ENCODE data around the gene SLC40A1. TPM values are rescaled to one million over a fixed set of nuclear protein-coding genes. Genes with fewer than 3 reads are reported as not detected.

SLC40A1 gene
- total RNA-seq, 1 donor from 2014 or later, result 3.1 TPM

DNA sequence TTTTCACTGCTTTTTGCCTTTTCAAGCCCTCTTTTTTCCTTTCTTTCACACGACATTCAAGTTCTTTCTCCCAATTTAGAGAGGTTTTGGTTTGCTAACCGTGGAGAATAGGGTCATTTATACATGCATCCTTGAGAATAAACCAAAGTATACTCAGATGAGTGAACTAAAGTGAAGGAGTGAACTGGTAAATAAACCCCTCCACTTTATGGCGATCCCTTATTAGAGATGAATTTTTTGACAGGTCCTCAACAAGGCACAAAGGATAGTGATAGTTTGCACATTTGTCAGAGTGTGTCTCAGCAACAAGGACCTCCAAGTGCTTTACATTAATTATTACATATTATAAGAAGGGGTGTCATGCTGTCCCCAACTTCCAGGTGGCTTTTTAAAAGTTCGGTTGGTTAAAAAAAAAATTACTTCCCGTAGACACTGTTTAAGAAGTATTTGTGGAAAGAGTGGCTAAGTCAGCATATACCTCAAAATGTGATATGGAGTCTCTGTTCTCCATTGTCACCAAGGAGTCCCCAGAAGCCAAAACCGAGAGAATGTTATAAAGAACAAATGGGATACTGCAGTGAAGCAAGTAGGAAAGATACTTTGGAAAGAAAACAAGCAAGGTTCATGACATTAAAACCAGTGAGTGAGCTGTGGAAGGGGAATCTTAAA is 1.7 kb upstream of the SLC40A1 start:
- Histone ChIP-seq H3K9me3 (ENCODE audit: insufficient read depth, low read depth, low read length) (no peaks in the 10 kb centered on the region), H3K79me2 (ENCODE audit: insufficient read depth, low read length) (no peaks in the 10 kb centered on the region), H3K27me3 (ENCODE audit: insufficient read depth, low read length) (peaks cover 10% of the 10 kb centered on the region), H3K4me2 (ENCODE audit: low read length) (no peak overlapping the region), H3K4me3 (ENCODE audit: insufficient read depth, low read depth, low read length) (no peak overlapping the region), H3K27ac (ENCODE audit: low read depth, low read length) (no peak overlapping the region), H3K36me3 (ENCODE audit: insufficient read depth, low read length) (no peaks in the 10 kb centered on the region), H3K9ac (ENCODE audit: low read length) (no peak overlapping the region), H2AFZ (ENCODE audit: low read depth, low read length) (no peak overlapping the region), H3K4me1 (ENCODE audit: insufficient read depth, low read length) (peaks cover 6% of the 10 kb centered on the region), H4K20me1 (ENCODE audit: insufficient read depth, low read length) (no peaks in the 10 kb centered on the region)
- Mint-ChIP-seq H3K4me1 (ENCODE audit: low read depth, unreplicated experiment) (peaks cover 1% of the 10 kb centered on the region), H3K9me3 (ENCODE audit: unreplicated experiment) (no peaks in the 10 kb centered on the region), H3K36me3 (ENCODE audit: low read depth, unreplicated experiment) (no peaks in the 10 kb centered on the region), H3K27me3 (ENCODE audit: low read depth, unreplicated experiment) (peaks cover 51% of the 10 kb centered on the region), H3K27ac (ENCODE audit: unreplicated experiment) (no peak overlapping the region), H3K4me3 (ENCODE audit: unreplicated experiment) (peak overlapping the region; percentile 52)
- TF ChIP-seq, protein P1, sequence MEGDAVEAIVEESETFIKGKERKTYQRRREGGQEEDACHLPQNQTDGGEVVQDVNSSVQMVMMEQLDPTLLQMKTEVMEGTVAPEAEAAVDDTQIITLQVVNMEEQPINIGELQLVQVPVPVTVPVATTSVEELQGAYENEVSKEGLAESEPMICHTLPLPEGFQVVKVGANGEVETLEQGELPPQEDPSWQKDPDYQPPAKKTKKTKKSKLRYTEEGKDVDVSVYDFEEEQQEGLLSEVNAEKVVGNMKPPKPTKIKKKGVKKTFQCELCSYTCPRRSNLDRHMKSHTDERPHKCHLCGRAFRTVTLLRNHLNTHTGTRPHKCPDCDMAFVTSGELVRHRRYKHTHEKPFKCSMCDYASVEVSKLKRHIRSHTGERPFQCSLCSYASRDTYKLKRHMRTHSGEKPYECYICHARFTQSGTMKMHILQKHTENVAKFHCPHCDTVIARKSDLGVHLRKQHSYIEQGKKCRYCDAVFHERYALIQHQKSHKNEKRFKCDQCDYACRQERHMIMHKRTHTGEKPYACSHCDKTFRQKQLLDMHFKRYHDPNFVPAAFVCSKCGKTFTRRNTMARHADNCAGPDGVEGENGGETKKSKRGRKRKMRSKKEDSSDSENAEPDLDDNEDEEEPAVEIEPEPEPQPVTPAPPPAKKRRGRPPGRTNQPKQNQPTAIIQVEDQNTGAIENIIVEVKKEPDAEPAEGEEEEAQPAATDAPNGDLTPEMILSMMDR (IDR thresholded peaks at IDR 0.05; ENCODE audit: insufficient read depth, low read depth, low read length), result no peak
- no peak for TF ChIP-seq EZH2 (IDR thresholded peaks at IDR 0.05; ENCODE audit: insufficient read depth, low read length)
- DNase-seq (ENCODE audit: low read depth) (no peak), FAIRE-seq (no peak)

DNA sequence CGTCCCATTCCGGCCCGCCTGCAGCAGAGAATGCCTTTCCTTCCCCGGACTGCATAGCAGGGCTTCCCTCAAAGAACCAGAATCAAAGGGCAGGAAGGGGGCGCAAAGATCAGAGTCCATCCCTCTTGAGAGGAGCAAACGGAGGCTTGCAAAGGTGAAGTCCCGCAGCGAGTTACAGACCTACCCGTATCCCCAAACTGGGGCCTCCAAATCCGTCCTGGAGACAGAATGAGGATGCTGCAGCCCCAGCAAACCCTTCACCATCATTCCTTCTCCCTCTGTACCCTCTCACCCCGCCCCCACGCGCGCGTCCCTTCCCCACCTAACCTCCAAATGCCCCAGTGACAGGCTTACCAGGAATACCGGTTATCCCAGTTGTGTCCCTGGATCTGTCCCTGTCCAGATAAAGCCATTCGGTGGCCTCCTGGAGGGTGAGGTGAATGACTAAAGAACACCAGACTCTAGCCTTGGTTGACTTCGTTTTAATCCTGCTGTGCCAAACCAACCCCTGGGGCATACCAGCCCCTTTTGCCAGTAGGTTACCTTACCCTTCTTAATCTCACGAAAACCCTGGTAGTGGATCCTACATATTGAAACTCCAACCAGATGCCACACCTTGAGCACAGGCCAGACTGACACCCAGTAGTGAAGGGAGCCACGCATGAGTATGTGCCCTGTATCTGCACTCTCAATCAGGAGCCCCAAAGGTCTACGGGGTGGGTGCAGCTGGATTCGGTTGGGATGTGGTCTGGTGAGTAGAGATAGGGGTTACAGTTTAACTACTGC is 961 bp upstream of the SLC40A1 start:
- Mint-ChIP-seq H3K4me3 (ENCODE audit: unreplicated experiment) (peak overlapping the region; percentile 75), H3K27me3 (ENCODE audit: low read depth, unreplicated experiment) (peaks cover 58% of the 10 kb centered on the region), H3K4me1 (ENCODE audit: low read depth, unreplicated experiment) (peaks cover 1% of the 10 kb centered on the region), H3K36me3 (ENCODE audit: low read depth, unreplicated experiment) (no peaks in the 10 kb centered on the region), H3K9me3 (ENCODE audit: unreplicated experiment) (no peaks in the 10 kb centered on the region), H3K27ac (ENCODE audit: unreplicated experiment) (no peak overlapping the region)
- H2AFZ ChIP-seq (ENCODE audit: low read depth, low read length), result peak overlapping the region; percentile 88
- no peak for FAIRE-seq
- peak overlapping the region; percentile 74 for H3K4me3 ChIP-seq (ENCODE audit: insufficient read depth, low read depth, low read length)
- H3K9ac ChIP-seq (ENCODE audit: low read length), result no peak overlapping the region
- no peak overlapping the region for H3K27ac ChIP-seq (ENCODE audit: low read depth, low read length)
- no peaks in the 10 kb centered on the region for H3K36me3 ChIP-seq (ENCODE audit: insufficient read depth, low read length)
- no peaks in the 10 kb centered on the region for H4K20me1 ChIP-seq (ENCODE audit: insufficient read depth, low read length)
- no peaks in the 10 kb centered on the region for H3K9me3 ChIP-seq (ENCODE audit: insufficient read depth, low read depth, low read length)
- TF ChIP-seq, protein P1 (IDR thresholded peaks at IDR 0.05; ENCODE audit: insufficient read depth, low read depth, low read length), result no peak
- no peak for TF ChIP-seq EZH2 (IDR thresholded peaks at IDR 0.05; ENCODE audit: insufficient read depth, low read length)
- no peak for DNase-seq (ENCODE audit: low read depth)
- H3K27me3 ChIP-seq (ENCODE audit: insufficient read depth, low read length), result peaks cover 10% of the 10 kb centered on the region
- peak overlapping the region; percentile 98 for H3K4me2 ChIP-seq (ENCODE audit: low read length)
- H3K4me1 ChIP-seq (ENCODE audit: insufficient read depth, low read length), result peaks cover 6% of the 10 kb centered on the region
- no peaks in the 10 kb centered on the region for H3K79me2 ChIP-seq (ENCODE audit: insufficient read depth, low read length)

All from astrocyte (in vitro differentiated cells and primary cell).